ENCODE data around the gene DKK3.

DKK3 gene

DNA sequence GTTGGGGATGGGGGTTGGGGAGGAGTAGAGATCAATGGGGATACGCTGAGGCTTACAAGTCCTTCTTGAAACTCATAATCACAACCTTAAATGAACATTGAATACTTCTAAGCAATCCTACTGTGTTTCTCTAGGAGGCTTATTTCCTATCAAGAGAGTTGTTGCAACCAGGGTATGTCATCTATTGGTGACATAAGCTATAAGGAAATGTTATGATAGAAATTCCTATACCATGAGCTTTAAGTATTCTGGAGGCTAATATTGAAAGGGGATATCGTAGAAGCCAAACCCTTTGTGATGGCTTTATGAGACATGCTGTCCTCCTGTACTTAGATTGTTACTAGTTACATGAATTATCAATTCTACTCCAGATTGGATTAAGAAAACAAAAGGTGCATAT is 72.9 kb downstream of the DKK3 start:
- DNase-seq = no peak

DNA sequence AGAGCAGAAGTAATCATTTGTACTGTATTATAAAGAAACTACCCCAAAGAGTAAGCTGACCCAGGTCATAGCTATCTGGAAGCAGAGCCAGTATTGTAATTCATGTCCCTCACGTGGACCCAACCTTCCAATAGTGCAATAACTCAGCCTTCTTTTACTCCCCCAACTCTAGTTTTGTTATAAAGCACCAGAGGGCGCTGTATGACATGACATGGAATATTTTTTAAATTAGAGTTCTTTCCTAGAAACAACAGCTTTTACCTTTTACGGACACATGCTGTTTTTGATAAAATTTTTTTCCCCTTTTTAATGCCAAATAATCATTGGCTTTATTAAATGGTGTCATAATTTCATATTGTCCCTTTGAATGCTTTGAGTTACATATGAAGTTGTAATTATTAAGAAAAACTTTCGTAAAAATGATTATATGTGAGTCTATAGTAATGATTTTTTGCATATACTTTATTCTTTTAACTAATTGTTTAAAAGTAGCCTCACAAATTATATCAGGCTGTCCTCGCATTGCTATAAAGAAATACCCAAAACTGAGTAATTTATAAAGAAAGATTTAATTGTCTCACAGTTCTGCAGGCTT is 76.9 kb downstream of the DKK3 start:
- DNase-seq = no peak

DNA sequence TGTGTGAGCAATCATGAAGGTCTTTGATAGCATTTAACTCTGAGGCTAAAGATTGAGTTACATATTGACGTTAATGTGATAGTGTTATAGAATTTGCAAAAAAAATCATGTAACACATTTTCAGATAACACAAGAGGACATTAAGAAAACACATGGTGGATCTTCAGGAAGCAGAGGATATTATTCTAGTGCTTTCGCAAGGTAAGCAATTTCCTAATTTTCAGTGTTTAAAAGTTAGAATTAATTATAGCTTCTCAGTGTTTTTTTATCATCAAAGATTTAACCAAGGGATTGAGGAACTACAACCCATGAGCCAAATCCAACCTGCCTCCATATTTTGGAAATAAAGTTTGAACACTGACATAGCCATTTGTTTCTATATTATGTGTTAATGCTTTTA is 78.5 kb downstream of the DKK3 start:
- DNase-seq = no peak

DNA sequence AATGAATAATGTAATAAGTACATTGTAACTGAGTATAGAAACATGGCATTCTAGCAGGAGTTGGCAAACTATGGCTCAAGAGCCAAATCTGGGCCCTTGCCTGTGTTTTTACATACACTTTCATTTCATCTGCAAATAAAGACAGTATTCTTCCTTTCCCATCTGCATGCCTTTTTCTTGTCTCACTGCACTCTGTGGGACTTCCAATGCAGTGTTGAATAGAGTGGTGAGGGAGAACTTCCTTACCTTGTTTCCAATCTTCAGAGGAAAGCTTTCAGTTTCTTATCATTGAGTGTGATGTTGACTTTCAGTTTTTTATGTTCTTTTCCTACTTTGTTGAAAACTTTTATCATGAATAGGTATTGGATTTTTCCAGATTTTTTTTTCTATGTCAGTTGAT is 84.6 kb downstream of the DKK3 start:
- no peak for DNase-seq

DNA sequence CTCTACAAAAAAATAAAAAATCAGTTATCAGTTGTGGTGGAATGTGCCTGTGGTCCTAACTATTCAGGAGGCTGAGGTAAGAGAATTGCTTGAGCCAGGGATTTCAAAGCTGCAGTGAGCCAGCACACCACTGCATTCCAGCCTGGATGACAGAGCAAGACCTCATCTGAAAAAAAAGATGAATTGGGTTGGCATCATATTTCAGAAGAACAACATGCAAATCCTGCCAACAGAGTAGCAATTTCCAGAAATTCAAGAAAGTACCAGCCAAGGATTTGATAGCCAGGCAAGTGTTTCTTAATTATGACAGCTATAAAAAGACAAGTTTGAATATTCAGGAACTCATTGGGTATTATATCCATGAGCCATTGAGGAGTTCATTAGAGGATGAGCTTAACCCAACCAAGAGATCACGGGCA is 91.4 kb downstream of the DKK3 start:
- no peak for DNase-seq

DNA sequence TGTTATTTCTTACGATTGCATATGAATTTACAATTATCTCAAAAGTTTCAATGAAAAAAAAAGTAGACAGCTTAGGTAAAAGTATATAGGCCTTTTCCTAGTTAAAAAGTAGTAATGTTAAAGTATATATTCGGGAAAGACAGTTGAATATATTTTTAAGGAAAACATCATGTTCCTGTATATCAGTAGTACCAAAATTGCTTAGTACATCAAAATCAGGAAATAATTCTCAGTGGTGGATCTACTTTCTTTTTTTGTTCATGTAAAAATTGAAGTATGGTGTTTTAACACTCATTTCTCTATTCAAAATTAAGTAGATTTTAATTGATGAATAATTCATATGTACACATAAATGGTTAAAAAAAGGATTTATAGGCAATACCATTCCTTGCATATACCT is 92.8 kb downstream of the DKK3 start:
- DNase-seq = no peak

DNA sequence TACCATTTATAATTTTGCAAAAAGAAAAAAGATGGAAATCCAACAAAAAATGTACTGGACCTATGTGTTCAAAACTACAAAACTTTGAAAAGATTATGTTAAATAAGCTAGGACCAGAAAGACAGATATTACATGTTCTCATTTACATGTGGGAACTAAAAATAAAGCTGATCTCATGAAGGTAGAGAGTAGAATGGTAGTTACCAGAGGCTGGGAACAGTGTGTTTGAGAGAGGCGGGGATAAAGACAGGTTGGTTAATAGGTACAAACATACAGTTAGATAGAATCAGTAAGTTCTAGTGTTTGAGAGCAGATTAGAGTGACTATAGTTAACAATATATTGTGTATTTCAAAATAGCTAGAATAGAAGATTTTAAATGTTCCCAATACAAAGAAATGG is 95.0 kb downstream of the DKK3 start:
- no peak for DNase-seq
